ENCODE measurements around the gene OVAAL.

DNA sequence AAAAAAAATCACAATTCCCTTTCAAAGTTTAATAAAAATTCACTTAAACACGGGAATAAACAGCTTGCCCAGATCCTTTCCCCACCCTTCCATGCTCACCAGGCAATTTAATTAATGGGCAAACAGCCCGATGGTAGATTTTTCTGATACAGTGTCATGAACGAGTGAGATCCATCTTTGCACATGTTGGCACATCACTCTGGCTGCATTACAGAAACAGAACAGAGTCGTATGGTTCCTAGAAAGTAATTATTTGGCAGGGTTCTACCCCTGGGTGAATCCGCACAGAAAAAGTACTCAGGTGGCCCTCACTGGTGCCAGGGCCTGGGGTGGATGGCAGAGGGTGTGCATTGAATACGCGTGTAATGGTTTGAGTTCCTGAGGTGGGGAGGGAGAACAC is 24.6 kb upstream of the OVAAL start:
- TF ChIP-seq, protein P1, sequence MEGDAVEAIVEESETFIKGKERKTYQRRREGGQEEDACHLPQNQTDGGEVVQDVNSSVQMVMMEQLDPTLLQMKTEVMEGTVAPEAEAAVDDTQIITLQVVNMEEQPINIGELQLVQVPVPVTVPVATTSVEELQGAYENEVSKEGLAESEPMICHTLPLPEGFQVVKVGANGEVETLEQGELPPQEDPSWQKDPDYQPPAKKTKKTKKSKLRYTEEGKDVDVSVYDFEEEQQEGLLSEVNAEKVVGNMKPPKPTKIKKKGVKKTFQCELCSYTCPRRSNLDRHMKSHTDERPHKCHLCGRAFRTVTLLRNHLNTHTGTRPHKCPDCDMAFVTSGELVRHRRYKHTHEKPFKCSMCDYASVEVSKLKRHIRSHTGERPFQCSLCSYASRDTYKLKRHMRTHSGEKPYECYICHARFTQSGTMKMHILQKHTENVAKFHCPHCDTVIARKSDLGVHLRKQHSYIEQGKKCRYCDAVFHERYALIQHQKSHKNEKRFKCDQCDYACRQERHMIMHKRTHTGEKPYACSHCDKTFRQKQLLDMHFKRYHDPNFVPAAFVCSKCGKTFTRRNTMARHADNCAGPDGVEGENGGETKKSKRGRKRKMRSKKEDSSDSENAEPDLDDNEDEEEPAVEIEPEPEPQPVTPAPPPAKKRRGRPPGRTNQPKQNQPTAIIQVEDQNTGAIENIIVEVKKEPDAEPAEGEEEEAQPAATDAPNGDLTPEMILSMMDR (conservative IDR thresholded peaks at IDR 0.05), result no peak
- no peak for TF ChIP-seq EZH2 (IDR thresholded peaks at IDR 0.05; ENCODE audit: low read depth)
